DMS153 treated with DMSO at 0.1 percent for 48 hours (cell line): Measurements from ENCODE around the gene EFL1.
A peak's percentile ranks its signal among the peaks of the same experiment; 100 is the strongest.

Experiments
- DNase-seq: peaks from one replicate; lab custom pipeline; 2025; ENCODE audit not compliant: unreplicated experiment; lab: John Stamatoyannopoulos, UW

EFL1 gene

DNA sequence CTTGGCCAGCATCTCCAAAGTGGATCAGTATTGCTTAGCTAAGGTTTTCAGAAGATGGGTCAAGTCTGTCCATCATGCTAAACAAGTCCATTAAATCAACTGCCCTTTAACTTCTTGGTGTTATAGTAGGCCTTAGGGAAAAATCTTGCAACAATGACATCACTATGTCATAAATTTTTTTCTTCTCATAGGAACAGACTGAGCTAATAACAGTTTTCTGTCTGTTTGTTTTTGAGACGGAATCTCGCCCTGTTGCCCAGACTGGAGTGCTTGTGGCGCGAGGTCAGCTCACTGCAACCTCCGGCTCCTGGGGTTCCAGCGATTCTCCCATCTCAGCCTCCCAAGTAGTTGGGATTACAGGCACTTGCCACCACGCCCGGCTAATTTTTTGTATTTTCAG lies 94.2 kb downstream of the EFL1 start:
- no peak for DNase-seq

DNA sequence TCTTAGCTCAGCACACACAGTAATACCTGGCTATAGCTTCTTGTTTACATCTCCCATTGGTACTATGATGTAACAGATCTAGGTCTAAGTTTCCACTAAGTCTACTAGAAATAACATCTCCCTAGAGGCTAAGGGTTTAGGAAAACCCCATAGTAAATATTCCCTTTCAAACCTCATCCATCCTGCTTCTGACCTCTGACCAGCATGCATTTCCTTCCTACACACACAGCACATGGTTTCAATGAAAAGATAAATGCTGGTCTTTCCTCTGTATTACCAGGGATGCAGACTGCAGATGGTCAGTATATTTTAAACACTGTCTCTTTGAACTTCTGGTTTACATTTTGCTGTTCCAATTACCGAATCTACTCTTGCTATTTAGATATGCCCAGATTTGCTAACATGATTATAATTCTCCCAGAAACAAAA lies 96.6 kb downstream of the EFL1 start:
- DNase-seq = no peak

DNA sequence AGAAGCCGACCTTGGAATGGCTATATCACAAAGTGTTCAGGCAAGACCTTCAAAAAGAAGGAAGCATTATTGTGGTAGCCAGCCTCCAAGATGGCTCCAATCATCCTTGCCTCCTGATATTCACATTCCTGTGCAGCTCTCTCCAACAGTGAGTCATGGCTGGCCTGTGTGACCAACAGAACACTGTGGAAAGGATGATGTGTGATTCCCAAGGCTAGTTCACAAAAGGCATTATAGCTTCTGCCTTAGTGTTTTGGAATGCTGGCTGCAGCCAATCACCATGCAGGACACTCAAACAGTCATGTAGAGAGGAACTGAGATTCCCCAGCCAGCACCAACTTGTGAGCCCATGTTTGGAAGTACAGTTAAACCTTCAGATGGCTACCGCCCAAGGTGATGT lies 102.6 kb downstream of the EFL1 start:
- no peak for DNase-seq

DNA sequence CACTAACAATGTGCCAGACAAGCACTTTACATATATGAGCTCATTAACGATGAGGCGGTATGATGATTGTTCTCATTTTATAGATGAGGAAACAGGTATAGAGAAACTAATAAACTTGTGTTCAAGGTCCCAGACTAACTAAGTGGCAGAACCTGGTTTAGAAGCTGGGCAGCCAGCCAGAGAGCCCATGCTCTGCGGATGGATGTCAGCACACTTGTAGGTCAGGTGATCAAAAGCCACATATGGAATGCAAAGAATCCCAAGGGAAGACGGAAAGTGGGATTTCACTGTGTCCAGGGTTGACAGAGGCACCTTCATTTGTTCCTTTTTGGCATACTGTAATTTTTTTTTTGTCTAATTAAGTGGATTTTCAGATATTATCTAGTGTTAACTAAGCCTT lies 103.7 kb downstream of the EFL1 start:
- DNase-seq = no peak

DNA sequence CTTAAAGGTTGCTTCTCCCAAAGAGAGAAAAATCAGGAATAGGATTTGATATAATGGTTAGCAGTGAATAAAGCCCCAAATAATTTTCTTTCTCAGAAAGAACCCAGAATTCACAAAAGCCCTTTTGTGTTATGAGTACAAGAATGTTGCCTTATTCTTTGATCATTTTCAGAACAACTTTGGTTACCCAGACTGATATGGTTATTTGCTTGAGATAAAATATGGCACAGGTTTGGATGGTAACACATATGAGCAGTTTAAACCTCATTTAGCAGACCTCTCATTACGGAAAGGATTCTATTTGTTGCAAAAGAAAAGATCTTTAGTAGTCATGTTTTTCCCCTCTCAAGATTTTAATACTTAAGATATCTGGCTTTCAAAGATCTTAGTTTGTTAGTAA lies 111.9 kb downstream of the EFL1 start:
- DNase-seq = no peak

DNA sequence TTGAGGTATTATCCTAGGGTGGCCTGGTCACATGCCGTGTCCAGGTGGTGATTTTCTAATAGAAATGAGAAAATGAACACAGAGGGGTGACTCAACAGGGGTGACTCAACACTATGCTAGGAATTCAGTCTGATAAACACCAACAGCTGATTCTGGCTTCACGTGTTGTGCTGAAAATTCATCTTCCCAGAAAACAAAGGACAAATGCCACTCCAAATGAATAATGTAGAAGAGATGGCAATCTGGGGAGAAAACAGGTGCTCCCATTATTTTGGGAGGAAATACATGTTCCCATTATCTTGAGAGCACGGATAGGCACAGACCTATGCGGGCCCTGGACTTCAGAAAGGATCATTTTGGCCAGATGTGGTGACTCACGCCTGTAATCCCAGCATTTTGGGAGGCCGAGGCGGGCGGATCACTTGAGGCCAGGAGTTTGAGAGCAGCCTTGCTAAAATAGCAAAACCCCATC lies 115.5 kb downstream of the EFL1 start:
- DNase-seq = no peak

DNA sequence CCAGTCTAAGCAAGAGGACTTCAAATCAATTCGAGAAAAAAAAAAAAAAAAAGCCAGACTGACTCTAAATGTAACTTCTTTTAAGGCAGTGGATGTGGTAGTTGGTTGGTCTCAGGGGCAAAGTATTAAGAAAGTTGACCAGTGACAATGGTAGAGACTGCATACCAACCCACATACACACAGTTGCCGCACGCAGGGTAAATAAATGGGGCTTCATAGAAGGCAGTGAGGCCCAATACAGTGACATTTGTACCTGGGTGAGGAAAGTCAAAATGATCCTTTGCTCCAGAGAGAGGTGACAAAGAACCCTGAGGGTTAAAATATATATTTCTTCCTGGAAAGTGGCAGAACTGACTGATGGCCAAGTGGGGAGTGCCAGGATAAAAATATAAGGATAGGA lies 116.0 kb downstream of the EFL1 start:
- DNase-seq = no peak

DNA sequence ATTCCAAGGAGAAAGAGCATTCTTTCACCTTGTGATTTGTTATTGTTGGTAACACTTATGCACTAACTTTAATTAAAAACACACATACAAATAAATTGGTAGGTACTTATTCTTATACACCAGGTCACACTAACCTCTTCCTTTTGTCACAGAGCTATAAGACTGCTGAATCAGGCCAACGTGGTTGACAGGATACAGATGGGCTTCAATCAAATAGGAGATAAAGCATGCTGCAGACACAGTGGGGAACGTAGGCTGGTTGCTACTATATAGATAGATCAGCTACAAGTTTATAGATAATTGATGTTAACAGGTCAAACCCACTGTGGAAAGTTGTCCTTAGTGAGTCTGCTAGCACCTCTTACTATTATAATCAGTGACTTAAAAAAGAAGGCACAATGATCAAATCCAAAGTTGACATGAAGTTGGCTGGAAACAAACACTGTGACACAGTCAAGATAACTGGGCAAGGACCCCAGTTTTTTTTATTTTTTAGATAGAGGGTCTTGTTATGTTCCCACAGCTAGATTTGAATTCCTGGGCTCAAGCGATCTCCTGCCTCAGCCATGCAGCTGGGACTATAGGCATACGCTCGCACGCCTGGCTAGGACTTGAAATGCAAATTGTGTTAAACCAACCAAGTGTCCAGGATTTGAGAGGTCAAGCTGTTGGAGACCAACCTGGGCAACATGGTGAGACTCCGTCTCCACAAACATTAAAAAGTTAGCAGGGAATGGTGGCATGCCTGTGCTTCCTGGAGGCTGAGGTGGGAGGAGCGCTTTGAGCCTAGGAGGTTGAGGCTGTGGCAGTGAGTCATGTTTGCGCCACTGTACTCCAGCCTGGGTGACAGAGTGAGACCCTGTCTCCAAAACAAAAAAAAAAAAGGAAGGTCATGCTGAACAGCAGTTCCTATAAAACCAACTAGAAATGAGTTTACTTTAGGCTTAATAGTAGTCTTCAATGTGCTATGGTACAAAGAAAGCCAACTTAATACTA lies 118.8 kb downstream of the EFL1 start:
- no peak for DNase-seq

DNA sequence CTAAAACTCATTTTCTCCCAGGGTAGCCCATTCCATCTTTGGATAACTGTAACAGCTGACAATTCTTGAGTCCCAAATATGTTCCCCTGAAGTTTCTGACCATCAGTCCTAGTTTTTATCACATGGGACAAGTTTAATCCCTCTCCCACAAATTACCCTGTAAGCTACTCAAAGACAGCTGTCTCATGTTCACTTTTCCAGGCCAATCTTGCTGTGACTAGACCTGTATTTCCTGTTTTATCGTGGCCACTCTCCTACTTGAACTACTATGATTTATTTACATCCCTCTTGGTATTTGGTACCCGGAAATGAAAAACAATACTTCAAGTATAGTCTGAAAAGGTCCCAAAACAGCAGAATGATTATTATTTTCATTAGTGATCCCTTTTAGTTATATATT lies 121.6 kb downstream of the EFL1 start:
- DNase-seq = peak; percentile 6

DNA sequence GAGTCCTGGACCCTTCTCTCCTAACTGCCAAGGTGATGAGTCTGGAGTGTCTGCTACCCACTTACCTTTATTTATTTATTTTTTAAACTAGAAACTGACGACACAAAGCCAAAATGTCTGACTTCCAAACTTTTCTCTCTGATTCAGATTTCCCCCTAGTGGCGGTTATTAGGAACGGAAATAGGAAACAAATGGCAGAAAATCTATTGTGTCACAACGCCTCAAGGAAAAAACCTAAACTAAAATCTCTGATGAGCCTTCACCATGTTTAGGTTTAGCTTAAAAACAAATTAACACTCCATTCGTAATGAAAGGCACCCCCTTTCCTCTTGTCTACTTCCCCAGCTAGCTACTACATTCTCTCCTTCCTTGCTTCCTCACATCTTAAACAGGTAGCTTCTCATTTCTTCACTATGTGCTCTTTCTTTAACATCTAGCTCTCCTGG lies 122.7 kb downstream of the EFL1 start:
- DNase-seq = no peak

DNA sequence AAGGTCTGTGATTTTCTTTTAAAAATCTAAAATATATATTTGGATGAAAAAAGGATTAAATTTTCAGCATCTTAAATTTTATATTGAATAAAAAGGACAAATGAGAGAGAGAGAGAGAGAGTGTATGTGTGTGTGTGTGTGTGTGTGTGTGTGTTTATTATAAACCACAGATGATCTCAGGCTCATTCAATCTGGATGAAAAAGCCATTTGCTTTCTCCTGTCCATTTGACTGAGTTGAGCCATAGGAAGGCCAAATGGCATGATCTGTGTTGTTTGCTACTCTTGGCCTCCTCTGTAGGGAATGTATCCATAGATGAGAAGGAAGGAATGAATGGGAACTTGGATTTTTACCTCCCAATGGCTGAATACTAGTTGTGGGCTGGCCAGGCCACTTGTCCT lies 124.2 kb downstream of the EFL1 start:
- DNase-seq = no peak

DNA sequence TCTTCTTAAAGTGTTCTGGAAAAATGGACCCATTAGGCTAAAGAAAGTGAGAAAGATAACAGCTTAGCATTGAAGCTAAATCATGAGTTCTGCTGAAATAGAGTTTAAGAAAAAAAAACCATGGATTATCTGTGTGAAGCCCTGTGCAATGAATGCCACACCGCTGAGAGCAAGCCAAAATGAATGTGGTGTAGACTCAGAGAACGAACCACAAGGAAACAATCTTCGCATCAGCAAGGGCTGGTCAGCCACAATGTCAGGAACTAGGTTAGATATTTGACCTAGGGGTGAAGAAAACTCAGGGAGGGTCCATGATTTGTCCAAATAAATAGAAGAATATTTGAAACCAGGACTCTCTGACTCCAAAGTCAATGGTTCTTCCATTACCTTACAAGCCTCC lies 125.3 kb downstream of the EFL1 start:
- no peak for DNase-seq

DNA sequence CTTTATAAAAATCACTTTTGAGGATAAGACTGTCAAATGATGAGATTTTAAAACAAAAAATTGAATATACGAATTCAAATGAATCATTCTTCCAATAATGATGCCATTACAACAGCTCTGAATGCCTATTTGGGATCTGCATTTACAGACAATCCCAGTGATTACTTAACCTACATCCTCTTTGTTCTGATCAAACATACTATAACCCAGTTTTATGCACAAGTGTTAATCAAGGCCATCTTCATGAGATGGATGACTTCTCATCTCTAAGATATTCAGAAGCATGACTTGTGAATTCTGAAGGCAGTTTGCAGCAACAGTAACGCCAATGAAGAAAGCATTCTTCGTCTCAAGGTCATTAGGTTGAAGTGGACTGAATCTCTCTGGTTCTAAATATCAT lies 126.4 kb downstream of the EFL1 start:
- DNase-seq = no peak

DNA sequence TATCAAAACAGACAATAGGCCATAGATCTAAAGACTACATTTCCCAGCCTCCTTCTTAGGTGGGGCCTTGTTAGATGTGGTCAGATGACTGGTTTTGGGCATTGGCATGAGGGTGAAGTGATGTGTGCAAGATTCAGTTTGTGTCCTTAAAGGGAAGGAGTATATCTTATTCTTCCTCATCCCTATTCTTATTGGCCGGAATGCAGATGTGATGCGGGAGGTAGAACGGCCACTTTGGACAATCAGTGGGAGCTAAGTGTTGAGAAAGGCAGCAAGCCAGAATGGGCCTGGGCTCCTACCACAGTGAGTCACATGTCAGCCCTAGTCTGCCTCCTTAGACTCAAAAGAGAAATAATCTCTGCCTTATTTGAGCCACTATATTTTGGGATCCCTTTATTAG lies 126.9 kb downstream of the EFL1 start:
- no peak for DNase-seq

DNA sequence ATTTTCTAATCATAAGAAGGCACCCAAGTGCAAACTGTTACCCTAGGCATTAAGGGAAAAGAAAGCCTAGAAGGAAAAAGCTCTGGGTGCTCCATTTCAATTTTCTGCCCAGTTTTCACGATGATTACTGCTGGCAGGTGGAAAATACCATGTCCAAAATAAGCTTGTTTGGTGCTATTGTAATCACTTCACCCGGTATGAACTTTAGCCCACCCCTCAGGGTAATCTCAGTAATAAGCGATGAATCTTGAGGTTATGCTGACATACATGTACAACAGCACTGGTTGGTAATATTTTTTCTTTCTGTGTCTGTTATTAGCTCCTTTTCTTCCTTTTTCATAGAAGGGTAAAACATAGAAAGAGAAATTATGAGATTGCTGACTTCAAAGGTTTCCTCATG lies 128.1 kb downstream of the EFL1 start:
- DNase-seq = no peak

DNA sequence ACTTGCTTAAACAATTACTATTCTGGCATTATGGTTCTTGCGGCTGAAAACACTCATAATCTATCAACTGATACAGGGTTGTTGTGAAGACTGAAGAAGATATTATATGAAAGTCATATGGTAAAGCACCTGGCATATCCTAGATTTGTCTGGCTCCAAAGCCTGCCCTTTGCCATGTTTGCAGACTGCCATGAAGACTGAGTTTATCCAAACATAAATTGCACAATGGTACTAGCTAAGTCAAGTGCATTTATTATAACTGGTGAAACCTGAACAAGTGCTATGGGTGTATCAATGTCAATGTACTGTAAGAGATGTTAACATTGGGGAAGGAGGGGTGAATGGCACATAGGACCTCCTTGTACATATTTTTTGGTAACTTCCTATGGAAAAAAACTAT lies 129.3 kb downstream of the EFL1 start:
- no peak for DNase-seq

DNA sequence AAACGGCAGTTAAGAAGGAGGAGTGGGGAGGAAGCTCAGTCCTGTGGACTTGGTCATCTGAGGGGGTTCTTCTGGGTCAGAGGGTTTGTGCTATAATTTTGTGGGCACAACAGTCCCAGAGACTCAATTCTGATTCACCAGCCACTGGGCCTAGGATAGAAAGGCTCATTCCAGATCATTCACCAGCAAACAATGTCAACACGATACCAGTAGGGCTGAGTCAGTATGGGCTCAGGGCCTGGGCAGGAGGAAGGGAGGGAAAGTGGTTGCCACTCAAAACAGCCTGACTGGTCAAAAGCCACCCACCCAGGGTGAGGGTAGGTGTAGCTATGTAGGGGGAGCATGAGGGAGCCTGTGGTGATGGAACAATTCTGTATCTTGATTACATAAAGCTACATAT lies 129.8 kb downstream of the EFL1 start:
- no peak for DNase-seq

DNA sequence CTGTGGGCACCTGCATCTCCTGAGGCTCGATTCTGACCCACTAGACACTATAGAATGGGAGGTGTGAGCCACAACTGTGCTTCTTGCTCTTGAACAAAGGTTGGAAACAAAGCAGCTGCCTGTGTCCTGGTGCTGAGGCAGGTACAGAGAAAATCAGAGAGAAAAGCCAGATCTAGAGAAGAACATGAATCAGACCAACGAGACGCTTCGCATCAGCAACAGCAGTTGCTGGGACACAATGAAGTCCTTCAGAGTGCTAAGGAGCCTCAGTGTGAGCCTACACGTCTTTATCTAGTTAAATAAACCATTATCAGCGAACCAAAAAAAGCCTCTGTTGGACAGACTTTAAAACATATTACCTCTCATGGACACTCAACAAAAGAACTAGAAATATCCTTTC lies 130.4 kb downstream of the EFL1 start:
- no peak for DNase-seq

DNA sequence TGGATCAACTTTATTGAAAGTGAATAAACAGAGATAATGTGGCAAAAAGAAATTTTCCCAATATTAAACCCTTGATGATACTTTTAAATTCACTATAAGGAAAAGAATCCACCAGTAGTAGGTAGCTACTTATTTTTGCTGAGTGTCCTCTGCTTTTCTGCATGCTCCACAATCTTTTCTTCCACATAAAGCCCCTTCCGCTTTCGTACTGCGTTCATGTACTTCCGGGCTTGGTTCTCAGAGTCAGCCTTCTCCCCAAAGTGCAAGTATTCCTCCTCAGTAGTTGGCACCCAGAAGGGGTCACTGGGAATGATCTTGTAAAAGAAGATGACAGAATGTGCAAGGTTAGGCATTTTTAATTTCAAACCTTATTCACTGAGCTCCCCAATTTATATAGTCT lies 132.3 kb downstream of the EFL1 start:
- no peak for DNase-seq

DNA sequence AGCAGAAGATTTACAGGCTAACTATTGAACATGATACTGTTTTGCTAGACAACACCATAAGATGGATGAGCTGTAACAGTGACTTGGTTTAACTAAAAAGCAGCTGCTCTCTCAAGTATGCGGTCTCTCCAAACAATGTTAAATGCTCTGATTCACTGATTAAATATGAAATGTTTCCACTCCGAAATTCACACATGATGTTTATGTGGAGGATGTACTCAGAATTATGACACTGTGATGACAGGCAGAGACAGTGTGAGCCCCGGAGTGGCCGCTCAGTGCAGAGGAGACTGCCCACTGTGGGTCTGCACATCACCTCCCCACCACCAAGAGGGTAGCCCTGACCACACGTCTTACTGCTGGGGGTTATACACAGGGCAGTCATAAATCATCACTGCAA lies 132.8 kb downstream of the EFL1 start:
- no peak for DNase-seq

DNA sequence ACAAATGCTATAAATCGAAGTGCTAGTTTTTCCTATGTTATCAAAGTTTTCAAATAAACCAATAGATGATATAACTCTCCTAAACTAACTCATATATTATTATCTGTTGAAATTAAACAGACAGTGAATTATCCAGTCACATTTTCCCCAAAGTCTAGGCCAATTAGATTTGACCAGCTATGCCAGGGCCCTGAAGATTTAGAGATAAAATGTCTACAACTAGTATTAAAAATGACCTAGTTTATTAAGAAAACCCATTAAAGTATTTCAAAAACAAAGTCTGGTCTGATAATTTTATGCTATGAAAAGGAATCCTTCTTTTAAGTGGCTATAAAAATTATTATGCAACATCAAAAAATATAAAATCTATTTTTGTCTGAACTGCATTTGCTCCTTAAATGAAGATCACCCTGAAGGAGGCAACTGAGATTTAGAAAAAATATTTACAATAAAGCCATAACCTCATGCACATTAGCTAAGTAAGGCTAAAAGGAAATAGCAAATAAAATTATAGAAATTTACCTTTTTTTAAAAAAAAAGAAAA lies 133.3 kb downstream of the EFL1 start:
- DNase-seq = no peak

DNA sequence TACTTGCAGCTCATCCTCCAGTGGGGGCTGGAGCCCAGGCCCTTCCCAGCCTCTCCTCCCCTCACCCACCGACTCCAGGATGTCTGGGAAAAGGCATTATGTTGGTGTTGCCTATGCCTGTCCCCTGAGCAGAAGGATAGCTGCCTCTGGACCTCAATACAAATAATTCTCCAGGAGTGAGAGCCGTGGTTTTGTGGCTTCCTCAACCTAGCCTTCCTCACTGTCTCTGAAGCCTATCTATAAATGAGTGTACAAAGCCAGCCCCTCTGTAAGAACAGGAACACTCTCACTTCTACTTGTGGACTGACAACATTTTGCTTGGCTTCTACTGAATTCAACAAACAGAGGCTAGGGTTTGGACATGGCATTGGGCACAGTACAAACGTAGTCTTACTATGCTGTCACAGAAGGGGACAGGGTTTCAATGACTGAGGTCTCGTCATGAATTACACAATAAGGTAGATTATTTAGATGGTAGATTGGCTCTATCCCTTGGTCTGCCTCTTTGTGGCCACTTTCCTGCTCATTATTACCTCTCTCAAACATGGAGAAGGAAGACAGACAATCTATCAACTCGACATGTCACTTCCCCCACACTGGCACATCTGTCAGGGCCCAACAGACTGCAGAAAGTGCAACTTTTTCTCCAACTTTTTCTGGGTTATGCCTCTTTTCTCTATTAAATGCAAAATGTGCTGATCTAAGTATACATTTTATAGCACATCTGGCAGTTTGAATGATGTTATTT lies 134.0 kb downstream of the EFL1 start:
- no peak for DNase-seq
